ENCODE results near the gene SCUBE2.

DNA sequence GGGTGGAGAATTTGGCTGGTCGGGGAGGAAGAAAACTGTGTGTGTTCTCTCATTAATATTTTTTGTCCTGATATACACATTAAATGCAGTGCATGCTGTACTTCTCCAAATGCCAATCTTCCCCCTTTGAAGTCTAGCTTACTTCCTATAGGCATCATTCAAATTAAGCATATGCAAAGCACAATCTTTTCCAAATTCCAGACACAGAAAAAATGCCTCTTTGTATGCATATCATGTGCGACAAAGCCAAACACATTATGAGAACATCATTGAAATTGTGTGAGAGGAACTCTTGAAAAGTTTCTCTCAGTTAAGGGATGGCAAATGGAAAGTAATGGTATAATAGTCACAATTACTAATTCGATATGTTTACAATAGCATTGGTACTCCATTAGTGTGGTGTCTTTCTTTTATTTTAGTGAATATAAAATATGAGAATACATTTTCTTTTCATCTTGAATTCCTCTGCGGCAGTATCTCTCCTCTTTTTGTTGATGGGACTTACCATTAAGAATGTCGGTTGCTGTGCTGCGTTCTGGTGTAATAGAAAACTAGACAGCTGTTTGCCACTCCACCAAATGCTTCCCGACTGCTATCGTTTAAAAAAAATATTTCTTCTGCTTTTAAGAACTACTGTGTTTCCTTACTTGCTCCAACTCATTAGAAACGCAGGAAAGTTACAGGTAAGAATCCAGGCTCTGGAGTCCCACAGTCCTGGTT, 68.3 kb downstream of the SCUBE2 start:
- TF ChIP-seq, protein P1, sequence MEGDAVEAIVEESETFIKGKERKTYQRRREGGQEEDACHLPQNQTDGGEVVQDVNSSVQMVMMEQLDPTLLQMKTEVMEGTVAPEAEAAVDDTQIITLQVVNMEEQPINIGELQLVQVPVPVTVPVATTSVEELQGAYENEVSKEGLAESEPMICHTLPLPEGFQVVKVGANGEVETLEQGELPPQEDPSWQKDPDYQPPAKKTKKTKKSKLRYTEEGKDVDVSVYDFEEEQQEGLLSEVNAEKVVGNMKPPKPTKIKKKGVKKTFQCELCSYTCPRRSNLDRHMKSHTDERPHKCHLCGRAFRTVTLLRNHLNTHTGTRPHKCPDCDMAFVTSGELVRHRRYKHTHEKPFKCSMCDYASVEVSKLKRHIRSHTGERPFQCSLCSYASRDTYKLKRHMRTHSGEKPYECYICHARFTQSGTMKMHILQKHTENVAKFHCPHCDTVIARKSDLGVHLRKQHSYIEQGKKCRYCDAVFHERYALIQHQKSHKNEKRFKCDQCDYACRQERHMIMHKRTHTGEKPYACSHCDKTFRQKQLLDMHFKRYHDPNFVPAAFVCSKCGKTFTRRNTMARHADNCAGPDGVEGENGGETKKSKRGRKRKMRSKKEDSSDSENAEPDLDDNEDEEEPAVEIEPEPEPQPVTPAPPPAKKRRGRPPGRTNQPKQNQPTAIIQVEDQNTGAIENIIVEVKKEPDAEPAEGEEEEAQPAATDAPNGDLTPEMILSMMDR (IDR thresholded peaks at IDR 0.05) = no peak
- TF ChIP-seq POLR2A (IDR thresholded peaks at IDR 0.05) (no peak), POLR2AphosphoS5 (IDR thresholded peaks at IDR 0.05) (no peak), EP300 (IDR thresholded peaks at IDR 0.05) (no peak)
